Lower lobe of right lung (tissue), 2 donors: Measurements from ENCODE around the gene HHIPL1. TPM values are rescaled to one million over a fixed set of nuclear protein-coding genes. Genes with fewer than 3 reads are reported as not detected.

ENCODE experiments used
- ATAC-seq, 2 donors: fragments of 200-7000 bp; cut with Tn5 transposase; one replicate each; pipeline ENCODE4 v1.9.1; 2020 to 2022; ENCODE audit warnings: mild to moderate bottlenecking in 2 of 2, moderate library complexity in 2 of 2
- DNase-seq: peaks from one replicate; pipeline ENCODE4 v3.0.0-alpha.2; 2020
- H3K27ac ChIP-seq: fragments of 200-600 bp; one replicate; pipeline ENCODE4 v1.8.0; 2022
- H3K27me3 ChIP-seq: fragments of 200-600 bp; one replicate; pipeline ENCODE4 v1.8.0; 2022; ENCODE audit warnings: low read depth
- H3K36me3 ChIP-seq: fragments of 200-600 bp; one replicate; pipeline ENCODE4 v1.8.0; 2022; ENCODE audit warnings: mild to moderate bottlenecking
- H3K4me1 ChIP-seq: fragments of 200-600 bp; one replicate; pipeline ENCODE4 v1.8.0; 2022
- H3K4me3 ChIP-seq: fragments of 200-600 bp; one replicate; pipeline ENCODE4 v1.8.0; 2022; ENCODE audit warnings: mild to moderate bottlenecking
- H3K9me3 ChIP-seq: fragments of 200-600 bp; one replicate; pipeline ENCODE4 v1.8.0; 2022
- intact Hi-C: fragments of 100-400 bp; cut with DNase I; formaldehyde crosslinking; loops from one replicate; pipeline ENCODE4 v1.11.0; 2022
- total RNA-seq: library from RNA; stranded (reverse); fragmentation: NEBNext Ultra II Directional; extraction: Animal tissue kit (Norgen Biotek cat#: 25700); gene quantifications from one replicate; pipeline ENCODE4 v1.2.1, GENCODE V29; 2021
- TF ChIP-seq, protein P1 (sequence below): fragments of 200-600 bp; IDR thresholded peaks from one replicate; pipeline ENCODE4 v1.8.0; 2022; ENCODE audit warnings: antibody characterized with exemption, mild to moderate bottlenecking
- donor health status: DM: no; HTN: yes; CAD: no; lungs with severe emphysema.

The HHIPL1 gene
- total RNA-seq, 1 donor from 2014 or later, result 1.6 TPM

DNA sequence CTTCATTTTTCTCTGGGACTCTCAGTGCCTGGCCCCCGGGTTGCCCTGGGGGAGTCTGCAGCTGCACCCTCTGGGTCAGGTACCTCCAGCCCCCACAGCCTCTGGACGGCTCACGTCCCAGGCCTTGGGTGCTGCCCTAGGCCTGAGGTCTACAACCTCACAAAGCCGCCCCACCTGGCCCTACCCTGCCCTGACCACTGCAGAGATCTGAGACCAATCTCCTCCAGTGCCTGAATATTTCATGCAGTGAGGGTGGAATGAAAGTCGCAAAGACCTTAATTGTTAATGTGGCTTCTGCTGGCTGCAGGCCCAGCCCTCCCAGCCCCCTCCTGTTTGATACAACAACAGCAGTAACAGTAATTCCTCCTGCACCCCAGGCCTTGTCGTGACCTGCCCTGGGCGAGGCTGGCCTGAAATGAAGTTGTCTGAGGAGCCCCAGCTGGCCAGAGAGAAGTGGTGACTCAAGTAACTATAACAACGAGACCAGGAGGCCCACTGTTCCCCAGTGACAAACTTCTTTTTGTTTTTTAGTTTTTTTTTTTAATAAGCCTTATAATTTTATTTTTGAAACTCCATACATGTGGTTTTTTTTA is 32.1 kb upstream of the HHIPL1 start:
- intact Hi-C loops, result no loop called here
- Histone ChIP-seq H3K27ac (no peak overlapping the region), H3K4me3 (no peak overlapping the region), H3K27me3 (no peaks in the 10 kb centered on the region), H3K36me3 (no peaks in the 10 kb centered on the region), H3K4me1 (no peaks in the 10 kb centered on the region), H3K9me3 (no peaks in the 10 kb centered on the region)
- ATAC-seq (no peak), DNase-seq (no peak)
- TF ChIP-seq, protein P1, sequence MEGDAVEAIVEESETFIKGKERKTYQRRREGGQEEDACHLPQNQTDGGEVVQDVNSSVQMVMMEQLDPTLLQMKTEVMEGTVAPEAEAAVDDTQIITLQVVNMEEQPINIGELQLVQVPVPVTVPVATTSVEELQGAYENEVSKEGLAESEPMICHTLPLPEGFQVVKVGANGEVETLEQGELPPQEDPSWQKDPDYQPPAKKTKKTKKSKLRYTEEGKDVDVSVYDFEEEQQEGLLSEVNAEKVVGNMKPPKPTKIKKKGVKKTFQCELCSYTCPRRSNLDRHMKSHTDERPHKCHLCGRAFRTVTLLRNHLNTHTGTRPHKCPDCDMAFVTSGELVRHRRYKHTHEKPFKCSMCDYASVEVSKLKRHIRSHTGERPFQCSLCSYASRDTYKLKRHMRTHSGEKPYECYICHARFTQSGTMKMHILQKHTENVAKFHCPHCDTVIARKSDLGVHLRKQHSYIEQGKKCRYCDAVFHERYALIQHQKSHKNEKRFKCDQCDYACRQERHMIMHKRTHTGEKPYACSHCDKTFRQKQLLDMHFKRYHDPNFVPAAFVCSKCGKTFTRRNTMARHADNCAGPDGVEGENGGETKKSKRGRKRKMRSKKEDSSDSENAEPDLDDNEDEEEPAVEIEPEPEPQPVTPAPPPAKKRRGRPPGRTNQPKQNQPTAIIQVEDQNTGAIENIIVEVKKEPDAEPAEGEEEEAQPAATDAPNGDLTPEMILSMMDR, result no peak

DNA sequence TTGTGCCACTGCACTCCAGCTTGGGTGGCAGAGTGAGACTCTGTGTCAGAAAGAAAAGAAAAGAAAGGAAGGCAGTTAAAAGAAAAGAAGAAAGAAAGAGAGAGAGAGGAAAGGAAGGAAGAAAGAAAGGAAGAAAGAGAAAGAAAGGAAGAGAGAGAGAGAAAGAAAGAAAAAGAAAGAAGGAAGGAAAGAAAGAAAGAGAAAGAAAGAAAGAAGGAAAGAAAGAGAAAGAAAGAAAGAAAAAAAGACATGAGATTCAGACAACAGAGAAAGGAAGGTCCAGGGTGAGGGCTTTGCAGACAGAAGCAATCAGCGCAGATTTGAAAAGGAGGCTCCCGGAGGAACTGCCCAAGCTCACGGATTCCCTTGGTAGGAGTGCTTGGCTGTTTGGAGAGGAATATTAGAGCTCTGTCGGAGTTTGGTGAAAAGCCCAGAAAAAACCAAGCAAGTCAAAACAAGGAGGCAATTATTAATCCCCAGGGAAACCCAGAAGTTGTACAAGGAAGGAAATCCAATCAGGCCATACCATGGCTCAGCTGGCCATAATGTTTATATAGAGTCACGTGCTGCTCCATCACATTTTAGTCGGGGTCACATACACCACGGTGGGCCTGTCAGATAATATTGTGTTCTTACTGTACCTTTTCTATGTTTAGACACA is 29.3 kb upstream of the HHIPL1 start:
- H3K4me1 ChIP-seq, result peaks cover 7% of the 10 kb centered on the region
- no peaks in the 10 kb centered on the region for H3K9me3 ChIP-seq
- H3K27ac ChIP-seq, result no peak overlapping the region
- intact Hi-C loops, result no loop called here
- DNase-seq, result no peak
- H3K36me3 ChIP-seq, result no peaks in the 10 kb centered on the region
- TF ChIP-seq, protein P1, result no peak
- no peak overlapping the region for H3K4me3 ChIP-seq
- no peak for ATAC-seq
- H3K27me3 ChIP-seq, result peaks cover 7% of the 10 kb centered on the region

DNA sequence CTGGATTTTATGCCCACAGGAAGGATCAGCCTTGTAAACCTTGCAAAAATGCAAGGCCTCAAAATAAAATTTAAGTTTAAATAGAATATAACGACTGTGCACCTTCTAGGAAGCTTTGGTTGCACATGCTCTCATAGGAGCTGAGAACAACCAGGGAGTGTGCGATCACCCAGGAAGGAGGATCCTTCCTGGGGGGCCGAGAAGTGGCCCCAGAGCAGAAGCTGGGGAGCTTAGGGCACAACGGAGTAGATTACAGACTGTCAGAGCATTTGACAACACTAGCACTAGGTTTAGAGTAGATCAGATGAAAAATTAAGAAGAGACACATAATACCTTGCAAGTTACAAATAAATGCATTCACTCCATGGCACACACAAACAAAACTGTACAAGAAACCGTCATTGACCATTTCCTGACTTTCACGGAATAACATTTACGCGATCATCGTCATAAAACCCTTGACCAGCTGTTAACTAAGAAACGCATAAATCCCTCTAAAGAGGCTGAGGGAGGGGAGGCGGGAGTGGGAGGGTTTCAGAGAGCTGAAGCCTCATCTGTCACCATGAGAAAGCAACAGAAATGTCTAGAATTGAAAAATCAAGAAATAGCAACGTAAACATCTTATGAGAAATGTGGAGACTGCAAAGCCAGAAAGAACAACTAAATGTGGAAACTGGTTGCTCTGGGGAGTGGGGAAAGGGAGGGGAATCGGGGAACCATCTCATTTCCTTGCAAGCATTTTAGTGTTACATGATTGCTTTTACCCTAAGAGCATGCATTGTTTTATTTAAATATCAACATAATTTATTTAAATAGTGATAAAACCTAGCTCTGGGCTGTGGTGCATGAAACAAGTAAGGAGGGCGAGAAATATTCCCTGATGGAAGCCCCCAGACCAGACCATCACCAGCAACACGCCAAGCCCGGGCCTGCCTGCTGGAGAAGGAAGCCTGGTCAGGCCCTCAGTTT is 27.8 kb upstream of the HHIPL1 start:
- Histone ChIP-seq H3K27ac (no peak overlapping the region), H3K4me1 (peaks cover 7% of the 10 kb centered on the region), H3K9me3 (no peaks in the 10 kb centered on the region), H3K36me3 (no peaks in the 10 kb centered on the region), H3K27me3 (peaks cover 7% of the 10 kb centered on the region), H3K4me3 (no peak overlapping the region)
- no peak for ATAC-seq
- no peak for DNase-seq
- intact Hi-C loops, result no loop called here
- TF ChIP-seq, protein P1, result no peak

DNA sequence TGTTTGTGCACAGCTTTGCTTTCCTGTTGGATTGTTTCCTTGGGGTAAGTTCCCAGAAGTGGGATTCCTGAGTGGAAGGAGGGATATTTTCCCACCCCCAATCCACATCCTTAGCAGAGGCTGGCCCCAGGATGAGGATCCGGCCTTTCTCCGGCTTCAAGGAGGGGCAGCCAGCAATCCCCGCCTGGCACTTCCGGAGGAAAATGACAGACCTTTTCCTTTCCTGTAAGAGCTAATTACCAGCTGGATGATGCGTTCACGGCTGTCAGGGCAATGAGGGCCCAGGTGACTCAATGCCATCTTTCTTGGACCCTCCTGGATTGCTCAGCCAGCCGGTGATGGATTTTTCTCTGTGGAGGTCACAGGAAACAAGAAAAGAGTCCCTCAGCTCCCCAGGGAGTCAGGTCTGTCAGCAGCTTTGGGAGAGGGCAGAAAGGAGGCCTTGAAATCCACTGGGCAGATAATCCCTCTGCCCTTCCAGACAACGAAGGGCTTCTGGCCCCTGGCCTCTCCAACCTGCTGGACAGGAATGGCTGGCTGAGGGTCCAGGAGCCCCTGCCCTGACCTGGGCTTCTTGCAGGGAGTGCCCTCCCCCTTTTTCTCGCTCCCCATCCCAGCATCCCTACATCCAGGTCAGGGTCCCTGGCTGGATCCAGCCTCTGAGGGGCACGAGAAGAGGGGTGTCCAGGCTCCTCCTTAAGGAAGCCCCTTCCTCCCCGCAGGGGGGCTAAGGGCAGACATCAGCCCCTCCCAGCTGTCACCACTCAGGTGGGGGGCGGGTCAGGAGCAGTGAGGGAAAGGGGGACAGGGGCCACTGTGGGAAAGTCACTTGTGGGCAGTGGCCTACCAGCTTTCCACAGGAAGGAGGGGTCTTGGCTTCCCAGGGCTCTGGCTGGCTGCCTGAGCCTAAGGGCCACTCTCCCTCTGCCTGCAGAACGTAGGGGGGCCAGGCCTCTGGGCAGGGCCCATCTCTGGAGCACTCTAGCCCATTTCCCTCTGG is 24.8 kb upstream of the HHIPL1 start:
- Histone ChIP-seq H3K4me3 (no peak overlapping the region), H3K9me3 (no peaks in the 10 kb centered on the region), H3K4me1 (peaks cover 7% of the 10 kb centered on the region), H3K27ac (peak overlapping the region; percentile 64), H3K36me3 (no peaks in the 10 kb centered on the region), H3K27me3 (peaks cover 7% of the 10 kb centered on the region)
- DNase-seq (no peak), ATAC-seq (peak; percentile 10 to 57)
- TF ChIP-seq, protein P1, result no peak
- intact Hi-C loops, result loop anchor here (10.0 kb wide), 1 partner anchor 95 kb away; no protein-coding TSS in a partner anchor
